Neural cell (in vitro differentiated cells): Measurements from ENCODE around the gene PPP1R3G. TPM values are rescaled to one million over a fixed set of nuclear protein-coding genes. Genes with fewer than 3 reads are reported as not detected.

ENCODE experiments used
- H2AFZ ChIP-seq: fragments of 200-600, 300-800 bp; sonication (generic), shearing (Covaris generic); 2 replicates; pipeline ENCODE4 v1.6.0; 2014; ENCODE audit warnings: low read depth, mild to moderate bottlenecking, antibody characterized with exemption, low read length, moderate library complexity
- H3F3A ChIP-seq: fragments of 200-600 bp; shearing (Covaris generic); 2 replicates; pipeline ENCODE4 v1.6.1; 2016; ENCODE audit warnings: mild to moderate bottlenecking, moderate library complexity, mixed read lengths, antibody characterized with exemption, low read length; ENCODE audit not compliant: insufficient read depth, poor library complexity, severe bottlenecking
- H3K27ac ChIP-seq: fragments of 200-600, 300-800 bp; sonication (generic), shearing (Covaris generic); 2 replicates; pipeline ENCODE4 v1.5.1; 2014; ENCODE audit warnings: mild to moderate bottlenecking, low read length, moderate library complexity
- H3K27me3 ChIP-seq: fragments of 300-800, 200-600 bp; sonication (generic), shearing (Covaris generic); 2 replicates; pipeline ENCODE4 v1.6.0; 2014; ENCODE audit warnings: mild to moderate bottlenecking, low read depth, low read length, moderate library complexity; ENCODE audit not compliant: insufficient read depth
- H3K36me3 ChIP-seq: fragments of 300-800, 200-600 bp; sonication (generic), shearing (Covaris generic); 2 replicates; pipeline ENCODE4 v1.5.1; 2014; ENCODE audit warnings: mild to moderate bottlenecking, antibody characterized with exemption, low read length, moderate library complexity; ENCODE audit not compliant: insufficient read depth
- H3K4me2 ChIP-seq: fragments of 300-800, 200-600 bp; sonication (generic), shearing (Covaris generic); 2 replicates; pipeline ENCODE4 v1.6.0; 2014; ENCODE audit warnings: mild to moderate bottlenecking, low read length
- H3K4me3 ChIP-seq: fragments of 300-800, 200-600 bp; sonication (generic), shearing (Covaris generic); 2 replicates; pipeline ENCODE4 v1.5.1; 2014; ENCODE audit warnings: mild to moderate bottlenecking, low read length, moderate library complexity
- H3K79me2 ChIP-seq: fragments of 200-600 bp; shearing (Covaris generic); replicated peaks from 2 replicates; pipeline ENCODE4 v1.6.0; 2014; ENCODE audit warnings: mild to moderate bottlenecking, low read length, moderate library complexity; ENCODE audit not compliant: insufficient read depth
- H3K9ac ChIP-seq: fragments of 300-800, 200-600 bp; sonication (generic), shearing (Covaris generic); 2 replicates; pipeline ENCODE4 v1.6.1; 2016; ENCODE audit warnings: mild to moderate bottlenecking, low read length, mixed read lengths
- H3K9me2 ChIP-seq: fragments of 200-600 bp; shearing (Covaris generic); 2 replicates; pipeline ENCODE4 v1.6.1; 2016; ENCODE audit warnings: mild to moderate bottlenecking, low read length, mixed read lengths; ENCODE audit not compliant: insufficient read depth
- H3K9me3 ChIP-seq: fragments of 200-600, 300-800 bp; sonication (generic), shearing (Covaris generic); 2 replicates; pipeline ENCODE4 v1.6.1; 2016; ENCODE audit warnings: mild to moderate bottlenecking, mixed run types, low read length, moderate library complexity, mixed read lengths
- H4K20me1 ChIP-seq: fragments of 200-600 bp; shearing (Covaris generic); 2 replicates; pipeline ENCODE4 v1.6.1; 2016; ENCODE audit warnings: mild to moderate bottlenecking, mixed run types; ENCODE audit not compliant: insufficient read depth
- EP300 ChIP-seq: fragments of 450-650 bp; conservative IDR thresholded peaks from 2 replicates; pipeline ENCODE4 v1.6.1; 2014; ENCODE audit warnings: antibody characterized with exemption, mild to moderate bottlenecking, moderate library complexity; ENCODE audit not compliant: poor library complexity, severe bottlenecking
- EZH2 ChIP-seq: fragments of 200-600, 300-800 bp; shearing (Covaris generic), sonication (generic); IDR thresholded peaks from 2 replicates; pipeline ENCODE4 v1.6.1; 2014; ENCODE audit warnings: antibody characterized with exemption, low read length, borderline replicate concordance, mild to moderate bottlenecking; ENCODE audit not compliant: insufficient read depth, poor library complexity, severe bottlenecking
- MXI1 ChIP-seq: fragments of 450-650 bp; conservative IDR thresholded peaks from 2 replicates; pipeline ENCODE4 v1.6.1; 2014; ENCODE audit warnings: antibody characterized with exemption, mild to moderate bottlenecking; ENCODE audit not compliant: poor library complexity, severe bottlenecking
- POLR2AphosphoS5 ChIP-seq: IDR thresholded peaks from 2 replicates; pipeline ENCODE4 v1.6.1; 2012
- RAD21 ChIP-seq: fragments of 450-650 bp; conservative IDR thresholded peaks from 2 replicates; pipeline ENCODE4 v1.6.1; 2014; ENCODE audit warnings: antibody characterized with exemption, mild to moderate bottlenecking, moderate library complexity
- SMC3 ChIP-seq: fragments of 450-650 bp; conservative IDR thresholded peaks from 2 replicates; pipeline ENCODE4 v1.6.1; 2014; ENCODE audit warnings: antibody characterized with exemption, mild to moderate bottlenecking, moderate library complexity; ENCODE audit not compliant: poor library complexity
- TAF1 ChIP-seq: IDR thresholded peaks from 2 replicates; pipeline ENCODE4 v1.6.1; 2012; ENCODE audit warnings: low read depth
- polyA plus RNA-seq: library from polyadenylated mRNA; depleted of rRNA; stranded (reverse); fragments of >200 nt; gene quantifications from 2 replicates; pipeline ENCODE4 v1.2.3, GENCODE V29; 2014
- TF ChIP-seq, protein P1 (sequence below): IDR thresholded peaks from 2 replicates; pipeline ENCODE4 v1.6.1; 2012; ENCODE audit warnings: borderline replicate concordance
- TF ChIP-seq, protein P2 (sequence below): fragments of 450-650 bp; IDR thresholded peaks from 2 replicates; pipeline ENCODE4 v1.5.1; 2014; ENCODE audit warnings: antibody characterized with exemption, mild to moderate bottlenecking, moderate library complexity; ENCODE audit not compliant: poor library complexity, severe bottlenecking

PPP1R3G gene
- polyA plus RNA-seq, 1 donor from 2014 or later = not detected

DNA sequence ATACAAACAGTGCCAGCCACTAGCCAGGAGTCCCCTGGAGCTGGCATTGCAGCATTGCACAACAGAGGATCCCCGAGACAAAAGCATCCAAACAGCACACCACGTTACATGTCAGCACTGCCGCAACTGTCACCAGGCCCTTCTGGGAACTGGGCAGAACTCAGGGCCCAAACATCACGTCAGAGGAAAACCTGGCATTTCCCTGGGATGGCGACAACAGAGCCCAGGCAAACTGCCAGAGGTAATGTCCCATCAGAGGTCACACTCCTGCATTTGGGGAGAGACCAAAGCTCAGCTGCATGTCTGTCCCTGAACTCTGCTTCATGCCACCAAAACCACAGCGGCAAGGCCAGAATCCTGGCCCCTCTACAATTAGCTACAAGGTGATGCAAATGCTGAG lies 36.3 kb downstream of the PPP1R3G start:
- Histone ChIP-seq H3K9ac (no peak overlapping the region), H3K4me2 (no peak overlapping the region), H3K9me3 (no peaks in the 10 kb centered on the region), H3K27me3 (no peaks in the 10 kb centered on the region), H3K36me3 (no peaks in the 10 kb centered on the region), H3K4me3 (no peak overlapping the region), H4K20me1 (no peaks in the 10 kb centered on the region), H3K27ac (no peak overlapping the region), H2AFZ (no peak overlapping the region), H3K79me2 (no peaks in the 10 kb centered on the region), H3K9me2 (no peaks in the 10 kb centered on the region), H3F3A (no peaks in the 10 kb centered on the region)
- TF ChIP-seq SMC3 = no peak
- TF ChIP-seq, protein P1, sequence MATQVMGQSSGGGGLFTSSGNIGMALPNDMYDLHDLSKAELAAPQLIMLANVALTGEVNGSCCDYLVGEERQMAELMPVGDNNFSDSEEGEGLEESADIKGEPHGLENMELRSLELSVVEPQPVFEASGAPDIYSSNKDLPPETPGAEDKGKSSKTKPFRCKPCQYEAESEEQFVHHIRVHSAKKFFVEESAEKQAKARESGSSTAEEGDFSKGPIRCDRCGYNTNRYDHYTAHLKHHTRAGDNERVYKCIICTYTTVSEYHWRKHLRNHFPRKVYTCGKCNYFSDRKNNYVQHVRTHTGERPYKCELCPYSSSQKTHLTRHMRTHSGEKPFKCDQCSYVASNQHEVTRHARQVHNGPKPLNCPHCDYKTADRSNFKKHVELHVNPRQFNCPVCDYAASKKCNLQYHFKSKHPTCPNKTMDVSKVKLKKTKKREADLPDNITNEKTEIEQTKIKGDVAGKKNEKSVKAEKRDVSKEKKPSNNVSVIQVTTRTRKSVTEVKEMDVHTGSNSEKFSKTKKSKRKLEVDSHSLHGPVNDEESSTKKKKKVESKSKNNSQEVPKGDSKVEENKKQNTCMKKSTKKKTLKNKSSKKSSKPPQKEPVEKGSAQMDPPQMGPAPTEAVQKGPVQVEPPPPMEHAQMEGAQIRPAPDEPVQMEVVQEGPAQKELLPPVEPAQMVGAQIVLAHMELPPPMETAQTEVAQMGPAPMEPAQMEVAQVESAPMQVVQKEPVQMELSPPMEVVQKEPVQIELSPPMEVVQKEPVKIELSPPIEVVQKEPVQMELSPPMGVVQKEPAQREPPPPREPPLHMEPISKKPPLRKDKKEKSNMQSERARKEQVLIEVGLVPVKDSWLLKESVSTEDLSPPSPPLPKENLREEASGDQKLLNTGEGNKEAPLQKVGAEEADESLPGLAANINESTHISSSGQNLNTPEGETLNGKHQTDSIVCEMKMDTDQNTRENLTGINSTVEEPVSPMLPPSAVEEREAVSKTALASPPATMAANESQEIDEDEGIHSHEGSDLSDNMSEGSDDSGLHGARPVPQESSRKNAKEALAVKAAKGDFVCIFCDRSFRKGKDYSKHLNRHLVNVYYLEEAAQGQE = no peak

DNA sequence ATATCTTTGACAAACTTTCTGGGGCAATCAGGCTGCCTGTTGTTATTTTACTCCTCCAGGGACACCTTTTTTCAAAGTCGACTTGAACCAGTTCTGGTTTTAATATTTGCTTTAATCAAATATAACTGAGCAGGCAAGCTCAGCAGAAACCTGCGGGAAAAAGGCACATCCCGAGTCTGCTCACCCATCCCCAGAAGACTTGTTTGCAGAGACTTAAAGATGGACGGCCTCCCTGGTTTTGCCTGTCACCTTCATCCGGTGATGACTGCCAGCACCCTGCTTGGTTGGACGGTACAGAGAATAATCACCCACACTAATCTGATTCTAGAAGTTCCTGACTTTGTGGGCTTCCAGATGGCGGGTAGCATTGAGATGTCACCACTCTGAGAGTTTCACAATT lies 36.8 kb downstream of the PPP1R3G start:
- Histone ChIP-seq H3K4me3 (no peak overlapping the region), H2AFZ (no peak overlapping the region)

More for the DNA sequence above, 36.8 kb downstream of the PPP1R3G start:
- no peak overlapping the region for H3K27ac ChIP-seq
- no peak for TF ChIP-seq EZH2
- TF ChIP-seq MXI1 = no peak
- TF ChIP-seq, protein P2, sequence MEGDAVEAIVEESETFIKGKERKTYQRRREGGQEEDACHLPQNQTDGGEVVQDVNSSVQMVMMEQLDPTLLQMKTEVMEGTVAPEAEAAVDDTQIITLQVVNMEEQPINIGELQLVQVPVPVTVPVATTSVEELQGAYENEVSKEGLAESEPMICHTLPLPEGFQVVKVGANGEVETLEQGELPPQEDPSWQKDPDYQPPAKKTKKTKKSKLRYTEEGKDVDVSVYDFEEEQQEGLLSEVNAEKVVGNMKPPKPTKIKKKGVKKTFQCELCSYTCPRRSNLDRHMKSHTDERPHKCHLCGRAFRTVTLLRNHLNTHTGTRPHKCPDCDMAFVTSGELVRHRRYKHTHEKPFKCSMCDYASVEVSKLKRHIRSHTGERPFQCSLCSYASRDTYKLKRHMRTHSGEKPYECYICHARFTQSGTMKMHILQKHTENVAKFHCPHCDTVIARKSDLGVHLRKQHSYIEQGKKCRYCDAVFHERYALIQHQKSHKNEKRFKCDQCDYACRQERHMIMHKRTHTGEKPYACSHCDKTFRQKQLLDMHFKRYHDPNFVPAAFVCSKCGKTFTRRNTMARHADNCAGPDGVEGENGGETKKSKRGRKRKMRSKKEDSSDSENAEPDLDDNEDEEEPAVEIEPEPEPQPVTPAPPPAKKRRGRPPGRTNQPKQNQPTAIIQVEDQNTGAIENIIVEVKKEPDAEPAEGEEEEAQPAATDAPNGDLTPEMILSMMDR = no peak
- TF ChIP-seq SMC3 = no peak
- no peak for TF ChIP-seq RAD21
- no peak for TF ChIP-seq POLR2AphosphoS5
- TF ChIP-seq, protein P1 = no peak
- TF ChIP-seq EP300 = no peak
- no peak for TF ChIP-seq TAF1
- no peak overlapping the region for H3K4me2 ChIP-seq
- no peaks in the 10 kb centered on the region for H4K20me1 ChIP-seq
- no peaks in the 10 kb centered on the region for H3K9me3 ChIP-seq
- H3K36me3 ChIP-seq = no peaks in the 10 kb centered on the region
- no peaks in the 10 kb centered on the region for H3K9me2 ChIP-seq
- H3K27me3 ChIP-seq = no peaks in the 10 kb centered on the region
- no peaks in the 10 kb centered on the region for H3K79me2 ChIP-seq
- no peaks in the 10 kb centered on the region for H3F3A ChIP-seq
- H3K9ac ChIP-seq = no peak overlapping the region
